Hepatic stellate cell (primary cell): ENCODE data around the gene ARF1.

Experiments
- DNase-seq: peaks from one replicate; pipeline ENCODE4 v3.0.0; 2011; ENCODE audit warnings: low spot score

Gene ARF1

DNA sequence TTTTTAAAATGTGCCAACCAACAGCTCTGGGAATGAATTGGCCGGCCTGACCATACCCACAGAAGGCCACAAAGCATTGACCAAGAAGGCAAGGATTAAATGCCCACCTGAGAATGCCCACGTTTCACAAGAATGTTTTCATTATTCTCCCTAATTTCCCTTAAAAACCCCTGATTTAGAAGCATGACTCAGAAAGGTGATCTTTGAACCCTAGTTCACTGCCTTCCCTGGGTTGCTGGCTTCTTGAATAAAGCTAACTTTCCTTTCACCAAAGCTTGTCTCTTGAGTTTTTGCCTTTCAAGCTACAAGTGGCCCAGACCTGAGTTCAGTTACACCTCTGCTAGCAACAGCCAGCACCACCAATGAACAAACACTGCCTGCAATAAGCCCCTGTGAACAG, 41.0 kb downstream of the ARF1 start:
- DNase-seq = no peak

DNA sequence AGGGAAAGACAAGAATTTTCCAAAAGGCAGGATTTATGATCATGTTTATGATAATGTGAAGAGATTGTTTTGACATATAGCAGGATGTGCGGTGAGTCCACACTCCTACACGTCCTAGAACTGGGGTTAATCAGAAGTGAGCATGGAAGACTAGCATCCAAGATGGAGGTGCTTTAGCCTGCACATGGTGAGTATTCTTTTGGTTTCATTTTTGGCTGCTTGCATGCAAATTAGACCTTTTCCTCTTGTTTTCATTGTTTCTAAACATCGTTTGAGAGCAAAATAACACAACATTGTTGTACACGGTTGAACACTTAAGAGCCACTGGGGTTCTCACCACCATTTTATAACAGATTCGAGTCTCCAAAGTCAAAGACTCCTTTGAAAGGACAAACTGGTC, 42.7 kb downstream of the ARF1 start:
- no peak for DNase-seq

GRCh38 chr1:228131766-228132165, 49.3 kb downstream of the ARF1 start:
- no peak for DNase-seq

DNA sequence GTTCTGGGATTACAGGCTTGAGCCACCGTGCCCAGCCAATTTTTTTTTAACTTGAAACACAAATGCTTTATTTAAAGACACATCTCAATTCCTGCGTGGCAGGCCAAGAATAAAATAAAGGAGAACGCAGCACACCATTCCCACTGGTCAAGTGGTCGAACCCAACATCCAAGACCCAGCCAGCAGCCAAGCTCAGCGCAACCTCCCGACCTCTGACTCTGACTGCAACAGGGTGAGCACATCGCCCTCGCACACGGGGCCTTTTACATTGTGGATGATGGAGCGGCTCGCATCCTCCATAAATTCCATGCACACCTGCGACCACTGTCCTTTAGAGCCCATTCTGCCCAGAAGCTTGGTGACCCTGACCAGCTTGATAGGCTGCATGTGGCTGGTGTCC, 52.1 kb downstream of the ARF1 start:
- no peak for DNase-seq

- DNase-seq = no peak
Observed at GRCh38 chr1:228136901-228137300, 54.4 kb downstream of the ARF1 start.

DNA sequence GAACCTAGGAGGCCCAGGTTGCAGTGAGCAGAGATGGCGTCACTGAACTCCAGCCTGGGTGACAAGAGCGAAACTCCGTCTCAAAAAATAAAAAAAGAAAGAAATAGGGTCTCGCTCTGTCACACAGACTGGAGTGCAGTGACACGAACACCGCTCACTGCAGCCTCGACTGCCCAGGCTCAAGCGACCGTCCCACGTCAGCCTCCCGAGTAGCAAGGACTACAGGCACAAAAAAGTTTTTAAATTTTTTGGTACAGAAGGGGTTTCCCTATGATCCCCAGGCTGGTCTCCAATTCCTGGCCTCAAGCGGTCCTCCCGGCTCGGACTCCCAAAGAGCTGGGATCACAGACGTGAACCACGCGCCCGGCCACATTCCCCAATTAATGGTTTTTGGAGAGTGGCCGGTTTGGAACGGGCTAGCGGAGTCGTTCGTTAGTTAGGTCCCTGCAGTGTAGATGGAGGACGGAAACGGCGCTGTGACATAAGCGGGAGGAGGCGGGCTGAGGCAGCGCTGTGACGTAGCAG, 57.0 kb downstream of the ARF1 start:
- no peak for DNase-seq

DNA sequence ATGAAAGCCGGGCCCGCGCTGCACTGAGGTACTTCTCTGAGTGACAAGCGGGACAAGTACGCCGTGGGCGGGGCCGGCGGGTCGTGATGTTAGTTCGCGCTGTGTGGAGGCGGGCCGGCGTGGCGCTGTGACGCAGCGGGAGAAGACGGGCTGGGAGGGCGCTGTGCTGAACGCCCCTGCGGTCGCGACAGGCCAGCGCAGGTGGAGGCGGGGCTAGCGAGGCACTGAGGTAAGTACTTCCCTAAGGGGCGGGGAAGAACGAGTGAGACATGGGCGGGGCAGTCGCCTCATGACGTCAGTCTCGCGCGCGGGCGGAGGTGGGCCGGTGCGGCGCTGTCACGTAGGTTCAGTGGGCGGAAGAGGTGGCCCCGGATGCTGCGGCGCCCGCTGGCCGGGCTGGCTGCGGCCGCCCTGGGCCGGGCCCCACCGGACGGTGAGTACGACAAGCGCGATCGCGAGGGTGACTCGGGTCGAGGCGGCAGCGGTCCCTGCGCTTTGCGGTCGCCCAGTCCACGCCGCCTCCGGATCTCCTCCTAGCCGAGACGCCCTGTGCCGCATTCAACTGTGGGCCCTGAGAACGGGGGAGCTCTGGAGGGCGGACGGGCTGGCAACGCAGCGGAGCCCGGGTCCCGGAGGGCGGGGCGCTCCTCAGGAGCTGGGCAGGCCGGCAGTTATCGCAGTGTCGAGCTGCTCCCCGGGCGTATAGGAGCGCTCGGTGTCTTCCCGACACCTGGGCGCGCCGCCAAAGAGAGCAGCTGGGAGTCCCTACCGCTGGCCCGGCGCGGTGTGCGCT, 57.6 kb downstream of the ARF1 start, which contains the start of gene GUK1:
Gene GUK1, plus strand, starts transcription at position 349 of the 793 bp plus-strand sequence. Its CDS starts 24 bp downstream, at position 373.
- peak; percentile 96 for DNase-seq

DNA sequence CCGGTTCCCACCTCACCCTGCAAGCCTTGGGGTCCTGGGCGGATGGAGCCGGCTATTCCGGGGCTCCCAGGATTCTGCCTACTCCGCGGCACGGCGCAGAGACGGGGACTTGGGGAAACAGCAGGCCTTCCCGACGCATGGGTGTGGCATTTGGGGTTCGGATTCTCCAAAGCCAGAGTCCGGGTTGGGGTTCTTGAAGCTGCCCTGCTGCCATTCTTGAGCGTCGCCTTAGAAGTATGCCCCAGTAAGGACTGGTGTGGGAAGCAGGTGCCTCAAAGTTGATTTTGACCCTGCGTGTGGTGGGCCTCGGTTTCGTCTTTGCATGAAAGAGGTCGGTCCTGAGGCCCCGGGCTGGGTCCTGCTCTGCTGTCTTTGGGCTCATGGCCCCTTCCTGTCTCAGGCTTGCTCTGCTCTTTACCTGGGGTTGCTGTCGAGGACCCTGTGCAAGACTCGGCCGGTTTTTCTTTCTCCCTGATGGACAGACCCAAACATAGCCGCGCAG, 58.3 kb downstream of the ARF1 start:
- no peak for DNase-seq

DNA sequence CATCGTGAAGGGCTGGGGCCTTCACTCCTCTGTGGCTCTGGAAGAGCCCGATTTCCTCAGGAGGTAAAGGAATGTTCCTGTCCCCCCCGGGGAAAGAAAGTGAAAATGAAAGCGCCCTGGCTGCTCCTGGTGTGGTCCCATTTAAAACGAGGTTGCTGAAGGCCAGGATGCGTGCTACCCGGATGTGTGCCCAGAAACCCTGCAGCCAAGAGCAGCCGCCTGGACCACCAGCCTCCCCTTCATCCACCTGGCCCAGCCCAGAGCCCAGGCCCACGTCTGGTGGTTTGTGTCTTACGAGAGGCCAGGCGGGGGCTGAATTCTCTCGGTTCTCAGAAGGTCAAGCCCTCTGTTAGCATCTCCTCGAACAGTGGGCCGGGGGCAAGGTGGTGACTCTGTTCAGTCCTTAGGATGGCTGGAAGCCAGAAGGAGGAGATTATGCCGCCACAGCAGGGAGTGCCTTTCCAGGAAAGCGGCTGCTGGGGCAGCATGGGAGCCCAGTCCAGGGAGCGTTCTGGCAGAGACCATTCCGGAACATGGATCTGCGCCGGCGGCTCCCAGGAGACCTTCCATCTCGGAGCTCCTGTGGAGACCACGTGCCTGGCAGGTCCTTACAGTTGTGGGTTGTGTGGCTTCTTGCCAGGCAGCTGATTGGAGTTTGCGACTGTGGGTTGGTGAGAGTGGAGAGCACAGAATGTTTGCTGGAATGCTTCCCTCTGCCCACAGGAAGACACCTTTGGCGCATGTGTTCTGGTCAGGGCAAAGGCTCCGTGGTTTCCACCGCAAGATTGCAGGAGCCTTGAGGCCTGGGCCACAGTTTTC, 58.9 kb downstream of the ARF1 start:
- DNase-seq = peak; percentile 81

GRCh38 chr1:228142155-228142691, 59.7 kb downstream of the ARF1 start:
- DNase-seq = no peak

GRCh38 chr1:228142701-228143136, 60.2 kb downstream of the ARF1 start:
- DNase-seq = no peak

- no peak for DNase-seq
Observed at GRCh38 chr1:228143480-228144192, 61.1 kb downstream of the ARF1 start.

GRCh38 chr1:228144193-228144992, 61.9 kb downstream of the ARF1 start:
- no peak for DNase-seq

GRCh38 chr1:228144993-228145343, 62.5 kb downstream of the ARF1 start:
- no peak for DNase-seq

DNA sequence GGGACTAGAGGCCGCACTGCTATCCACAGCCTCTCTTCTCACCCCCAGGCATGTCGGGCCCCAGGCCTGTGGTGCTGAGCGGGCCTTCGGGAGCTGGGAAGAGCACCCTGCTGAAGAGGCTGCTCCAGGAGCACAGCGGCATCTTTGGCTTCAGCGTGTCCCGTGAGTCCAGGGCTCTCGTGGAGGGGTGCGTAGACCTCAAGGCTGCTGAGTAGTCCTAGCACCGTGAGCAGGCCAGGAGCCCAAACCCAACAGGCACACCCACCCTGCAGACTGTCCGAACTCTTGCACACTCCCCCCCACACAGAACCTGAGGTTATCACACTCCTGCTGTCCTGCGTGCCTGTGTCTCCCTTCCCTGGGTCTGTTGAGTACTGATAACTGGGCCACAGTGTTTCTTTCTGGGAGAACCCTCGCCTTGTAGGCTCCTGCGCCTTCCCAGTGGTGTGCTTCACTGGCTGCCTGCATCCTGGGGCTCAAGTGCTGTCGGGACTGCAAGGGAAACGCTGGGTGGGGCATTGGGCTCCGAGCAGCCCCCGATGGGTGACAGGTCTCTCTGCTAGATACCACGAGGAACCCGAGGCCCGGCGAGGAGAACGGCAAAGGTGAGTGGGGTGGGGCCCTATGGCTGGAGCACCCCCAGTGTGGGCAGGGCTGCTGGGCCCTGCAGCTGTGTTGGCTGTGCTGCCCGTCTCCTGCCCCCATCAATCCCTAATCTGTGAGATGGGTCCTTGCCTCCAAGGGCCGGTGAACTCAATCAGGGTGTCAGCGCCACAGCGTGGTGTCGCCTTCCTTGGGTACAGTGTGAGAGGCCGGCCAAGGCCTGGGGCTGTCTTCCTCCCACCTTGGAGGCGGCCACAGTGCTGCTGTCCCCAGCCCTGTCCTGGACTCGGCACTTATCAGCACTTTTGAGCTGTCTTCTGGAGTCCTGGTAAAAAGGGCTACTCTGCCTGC, 63.2 kb downstream of the ARF1 start:
- no peak for DNase-seq

DNA sequence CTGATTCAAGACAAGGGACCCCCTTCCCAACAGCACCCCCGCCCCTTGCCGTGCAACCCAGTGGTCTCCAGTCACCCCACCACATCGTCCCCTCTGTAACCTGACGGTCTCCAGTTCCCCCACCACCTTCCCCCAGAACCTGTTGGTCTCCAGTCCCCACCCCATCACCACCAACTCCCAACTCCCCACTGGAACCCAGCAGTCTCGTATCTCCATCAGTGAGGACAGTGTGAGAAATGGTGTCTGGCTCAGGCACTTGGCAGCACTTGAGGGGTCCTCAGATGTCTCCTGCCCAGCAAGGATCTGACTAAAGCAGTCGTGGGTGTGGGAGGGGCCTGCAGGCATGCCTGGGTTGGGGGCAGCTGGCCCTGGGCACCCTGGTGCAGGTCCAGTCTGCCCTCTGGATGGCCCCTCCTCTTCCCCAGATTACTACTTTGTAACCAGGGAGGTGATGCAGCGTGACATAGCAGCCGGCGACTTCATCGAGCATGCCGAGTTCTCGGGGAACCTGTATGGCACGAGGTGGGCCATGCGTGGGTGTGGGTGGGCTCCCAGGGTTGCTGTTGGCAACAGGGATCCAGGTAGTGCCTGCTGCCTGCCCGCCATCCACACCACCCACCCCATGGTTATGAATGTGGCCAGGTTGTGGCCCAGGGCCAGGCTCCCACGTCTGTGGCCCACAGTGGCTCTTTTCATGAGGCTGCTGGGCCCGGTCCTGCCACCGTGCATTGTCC, 64.1 kb downstream of the ARF1 start:
- DNase-seq = no peak

DNA sequence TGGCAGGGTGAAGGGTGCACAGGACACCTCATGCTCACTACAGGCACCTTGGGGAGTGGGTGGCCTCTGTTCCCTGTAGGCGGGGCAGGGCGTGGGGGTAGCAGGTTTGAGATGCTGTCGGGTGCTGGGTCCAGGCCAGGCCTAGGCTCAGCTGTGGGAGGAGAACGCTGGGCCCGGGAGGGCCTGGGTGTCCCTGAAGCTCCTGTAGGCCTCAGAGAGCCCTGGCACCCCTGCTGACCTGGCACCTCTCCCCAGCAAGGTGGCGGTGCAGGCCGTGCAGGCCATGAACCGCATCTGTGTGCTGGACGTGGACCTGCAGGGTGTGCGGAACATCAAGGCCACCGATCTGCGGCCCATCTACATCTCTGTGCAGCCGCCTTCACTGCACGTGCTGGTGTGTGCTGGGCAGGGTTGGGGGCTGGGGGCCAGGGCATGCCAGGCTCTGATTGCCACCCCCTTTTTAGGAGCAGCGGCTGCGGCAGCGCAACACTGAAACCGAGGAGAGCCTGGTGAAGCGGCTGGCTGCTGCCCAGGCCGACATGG, 64.7 kb downstream of the ARF1 start:
- DNase-seq = no peak

GRCh38 chr1:228147768-228148167, 65.3 kb downstream of the ARF1 start:
- DNase-seq = no peak
